Mucosa of descending colon (tissue), 3 donors: ENCODE measurements around the gene RTN4RL2. TPM values are rescaled to one million over a fixed set of nuclear protein-coding genes. Genes with fewer than 3 reads are reported as not detected.
A peak's percentile ranks its signal among the peaks of the same experiment; 100 is the strongest.

Source experiments
- ATAC-seq: fragments of 200-7000 bp; cut with Tn5 transposase; one replicate; pipeline ENCODE4 v1.9.1; 2020; ENCODE audit warnings: mild to moderate bottlenecking, moderate library complexity
- DNase-seq, 3 donors: peaks; one replicate each; pipeline ENCODE4 v3.0.0-alpha.2; 2020
- H3K36me3 ChIP-seq: fragments of 200-600 bp; one replicate; pipeline ENCODE4 v1.8.0; 2021; ENCODE audit warnings: low read depth, mild to moderate bottlenecking
- H3K4me1 ChIP-seq: fragments of 200-600 bp; one replicate; pipeline ENCODE4 v1.8.0; 2021; ENCODE audit warnings: low read depth, mild to moderate bottlenecking
- H3K4me3 ChIP-seq: fragments of 200-600 bp; one replicate; pipeline ENCODE4 v1.8.0; 2021; ENCODE audit warnings: mild to moderate bottlenecking
- H3K9me3 ChIP-seq: fragments of 200-600 bp; one replicate; pipeline ENCODE4 v1.8.0; 2021; ENCODE audit warnings: mild to moderate bottlenecking
- intact Hi-C, 2 donors: fragments of 100-400 bp; cut with DNase I in 1 of 2; cut with micrococcal nuclease in 1 of 2; formaldehyde crosslinking; loops; one replicate each; pipeline versions ENCODE4 v1.11.0 to v1.11.1; 2022; cut with DNase I, micrococcal nuclease
- total RNA-seq, 3 donors: library from RNA; stranded (reverse); fragmentation: NEBNext Ultra II Directional in 2 of 3; extraction: Animal tissue kit (Norgen Biotek cat#: 25700) in 2 of 3; gene quantifications; one replicate each; pipeline versions ENCODE4 v1.2.1 to v1.2.4, GENCODE V29; 2021 to 2023
- TF ChIP-seq, protein P1 (sequence below): fragments of 200-600 bp; IDR thresholded peaks from one replicate; pipeline ENCODE4 v1.8.0; 2022; ENCODE audit warnings: antibody characterized with exemption, mild to moderate bottlenecking
- donor health status: DM: no; HTN: no; CAD: no; lungs with moderate emphysema.
- donor health status: DM: no; HTN: no; CAD: no.
- donor health status: DM: no; HTN: yes; CAD: no.

RTN4RL2 gene
- total RNA-seq, 3 donors from 2014 or later = 0.38 to 0.73 (median 0.48) TPM

DNA sequence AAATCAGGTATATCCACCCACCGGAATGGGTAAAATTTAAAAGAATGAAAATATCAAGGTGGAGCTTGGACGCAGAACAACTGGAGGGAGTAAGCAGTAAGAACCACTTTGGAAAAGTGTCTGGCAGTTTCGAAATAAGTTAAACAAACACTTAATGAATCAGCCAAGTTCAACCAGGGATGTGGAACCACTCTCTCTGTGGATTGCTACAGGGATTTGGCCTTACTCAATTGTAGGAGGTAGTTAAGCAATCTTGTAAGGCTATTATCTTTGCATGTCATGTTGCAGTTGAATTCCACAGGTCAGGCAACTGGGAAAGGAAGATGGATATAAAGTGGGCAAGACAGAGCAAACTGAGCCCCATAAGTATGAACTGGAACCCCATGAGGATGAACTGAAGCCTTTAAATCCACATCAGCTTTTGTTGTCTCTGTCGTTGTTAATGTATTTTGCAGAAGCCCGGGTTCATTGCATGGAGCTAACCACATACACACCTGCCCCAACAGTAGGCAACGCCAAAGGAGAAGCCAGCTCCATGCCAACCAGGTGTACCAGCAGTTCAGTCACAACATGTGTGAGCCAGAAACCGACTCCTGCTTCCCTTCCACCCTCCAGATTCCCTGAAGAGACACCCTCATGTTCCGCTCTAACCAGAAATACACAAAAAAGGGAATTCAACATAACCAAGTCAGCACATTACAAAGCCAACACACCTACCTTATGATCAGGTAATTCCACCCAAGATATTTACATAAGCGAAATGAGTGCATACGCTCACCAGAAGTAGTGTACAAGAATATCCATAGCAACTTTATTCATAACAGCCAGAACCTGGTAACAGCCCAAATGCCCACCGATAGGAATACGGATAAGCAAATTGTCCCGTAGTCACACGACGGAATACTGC is 25.4 kb upstream of the RTN4RL2 start:
- intact Hi-C loops = no loop called here
- TF ChIP-seq, protein P1, sequence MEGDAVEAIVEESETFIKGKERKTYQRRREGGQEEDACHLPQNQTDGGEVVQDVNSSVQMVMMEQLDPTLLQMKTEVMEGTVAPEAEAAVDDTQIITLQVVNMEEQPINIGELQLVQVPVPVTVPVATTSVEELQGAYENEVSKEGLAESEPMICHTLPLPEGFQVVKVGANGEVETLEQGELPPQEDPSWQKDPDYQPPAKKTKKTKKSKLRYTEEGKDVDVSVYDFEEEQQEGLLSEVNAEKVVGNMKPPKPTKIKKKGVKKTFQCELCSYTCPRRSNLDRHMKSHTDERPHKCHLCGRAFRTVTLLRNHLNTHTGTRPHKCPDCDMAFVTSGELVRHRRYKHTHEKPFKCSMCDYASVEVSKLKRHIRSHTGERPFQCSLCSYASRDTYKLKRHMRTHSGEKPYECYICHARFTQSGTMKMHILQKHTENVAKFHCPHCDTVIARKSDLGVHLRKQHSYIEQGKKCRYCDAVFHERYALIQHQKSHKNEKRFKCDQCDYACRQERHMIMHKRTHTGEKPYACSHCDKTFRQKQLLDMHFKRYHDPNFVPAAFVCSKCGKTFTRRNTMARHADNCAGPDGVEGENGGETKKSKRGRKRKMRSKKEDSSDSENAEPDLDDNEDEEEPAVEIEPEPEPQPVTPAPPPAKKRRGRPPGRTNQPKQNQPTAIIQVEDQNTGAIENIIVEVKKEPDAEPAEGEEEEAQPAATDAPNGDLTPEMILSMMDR = no peak
- DNase-seq (no peak), ATAC-seq (peak; percentile 37)
- no peaks in the 10 kb centered on the region for H3K36me3 ChIP-seq
- H3K9me3 ChIP-seq = no peaks in the 10 kb centered on the region
- no peak overlapping the region for H3K4me3 ChIP-seq
- no peaks in the 10 kb centered on the region for H3K4me1 ChIP-seq

DNA sequence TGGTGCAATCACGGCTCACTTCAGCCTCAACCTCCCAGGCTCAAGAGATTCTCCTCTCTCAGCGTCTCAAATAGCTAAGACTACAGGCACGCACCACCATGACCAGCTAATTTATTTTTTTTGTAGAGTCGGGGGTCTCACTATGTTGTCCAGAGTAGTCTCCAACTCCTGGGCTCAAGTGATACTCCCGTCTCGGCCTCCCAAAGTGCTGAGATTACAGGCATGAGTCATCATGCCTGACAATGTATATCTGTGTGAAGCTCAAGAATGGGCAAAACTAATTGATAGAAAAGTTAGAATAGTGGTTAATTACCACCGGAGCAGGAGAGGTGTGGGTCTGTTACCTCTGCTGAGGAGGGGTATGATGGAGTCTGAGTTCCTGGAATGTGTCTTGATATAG is 24.3 kb upstream of the RTN4RL2 start:
- H3K4me3 ChIP-seq = no peak overlapping the region
- H3K36me3 ChIP-seq = no peaks in the 10 kb centered on the region
- H3K4me1 ChIP-seq = no peaks in the 10 kb centered on the region
- intact Hi-C loops = no loop called here
- H3K9me3 ChIP-seq = no peaks in the 10 kb centered on the region
- TF ChIP-seq, protein P1 = no peak
- ATAC-seq (no peak), DNase-seq (no peak)

DNA sequence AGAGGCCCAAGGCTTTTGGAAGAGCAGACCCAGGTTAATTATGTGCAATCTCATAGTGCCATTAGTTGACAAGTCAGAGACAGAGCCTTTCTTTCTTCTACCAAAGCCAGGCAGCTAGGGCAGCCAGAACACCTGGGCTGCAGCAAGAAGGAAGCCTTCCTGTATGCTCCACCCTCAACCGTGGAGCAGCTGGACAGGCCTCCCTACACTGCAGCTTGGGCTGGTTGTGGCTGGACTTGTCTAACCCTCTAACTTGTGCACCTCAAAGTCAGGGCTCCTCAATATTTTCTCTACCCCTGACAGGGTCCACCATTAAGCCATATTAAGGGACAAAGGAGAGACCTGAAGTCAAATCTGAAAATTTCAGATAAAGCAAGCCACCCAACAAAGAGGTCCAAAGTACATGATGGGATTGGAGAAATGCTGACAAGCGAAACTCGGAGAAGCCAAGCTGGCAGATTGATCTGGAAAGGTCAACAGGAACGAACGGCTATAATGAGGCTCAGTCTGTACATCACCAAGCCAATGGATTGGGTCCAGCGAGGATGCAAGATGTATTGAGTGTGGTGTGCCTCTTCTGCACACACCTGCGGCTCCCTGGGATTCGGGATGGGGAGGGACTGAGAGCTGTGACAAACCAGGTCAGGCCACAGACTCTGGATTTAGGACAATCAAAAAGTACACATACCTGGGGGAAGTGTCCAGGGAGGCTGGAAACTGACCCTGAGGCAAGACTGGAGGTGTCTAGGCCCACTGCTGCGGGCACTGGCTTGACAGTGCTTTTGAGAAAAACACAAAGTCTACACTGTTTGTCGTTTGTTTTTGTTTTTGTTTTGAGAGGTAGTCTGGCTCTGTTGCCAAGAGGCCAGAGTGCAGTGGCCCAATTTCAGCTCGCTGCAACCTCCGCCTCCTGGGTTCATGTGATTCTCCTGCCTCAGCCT is 21.7 kb upstream of the RTN4RL2 start:
- H3K36me3 ChIP-seq = no peaks in the 10 kb centered on the region
- peak; percentile 78 for ATAC-seq
- H3K9me3 ChIP-seq = no peaks in the 10 kb centered on the region
- intact Hi-C loops = no loop called here
- TF ChIP-seq, protein P1 = no peak
- H3K4me3 ChIP-seq = no peak overlapping the region
- no peaks in the 10 kb centered on the region for H3K4me1 ChIP-seq
- no peak for DNase-seq

DNA sequence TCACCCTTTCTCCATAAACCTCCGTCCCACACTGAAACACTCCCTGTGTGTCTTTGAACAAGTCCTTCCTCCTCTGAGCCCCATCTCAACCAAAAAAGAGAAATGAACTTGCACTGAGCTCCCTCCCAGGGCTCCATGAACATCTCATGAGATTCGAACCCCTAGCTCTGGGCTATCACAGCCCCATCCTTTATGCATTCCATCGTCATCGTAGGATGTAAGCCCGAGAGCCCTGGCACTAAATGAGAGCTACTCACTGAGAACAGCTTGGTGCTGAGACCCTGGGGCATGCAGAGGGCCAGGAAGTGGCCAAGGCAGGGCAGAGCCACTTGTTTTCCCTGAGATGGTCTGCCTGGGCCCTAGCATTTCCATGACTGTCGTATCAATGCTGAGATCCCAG is 20.5 kb upstream of the RTN4RL2 start:
- TF ChIP-seq, protein P1 = no peak
- no peaks in the 10 kb centered on the region for H3K9me3 ChIP-seq
- no peaks in the 10 kb centered on the region for H3K36me3 ChIP-seq
- DNase-seq (no peak), ATAC-seq (no peak)
- intact Hi-C loops = no loop called here
- H3K4me3 ChIP-seq = no peak overlapping the region
- H3K4me1 ChIP-seq = peaks cover 3% of the 10 kb centered on the region

DNA sequence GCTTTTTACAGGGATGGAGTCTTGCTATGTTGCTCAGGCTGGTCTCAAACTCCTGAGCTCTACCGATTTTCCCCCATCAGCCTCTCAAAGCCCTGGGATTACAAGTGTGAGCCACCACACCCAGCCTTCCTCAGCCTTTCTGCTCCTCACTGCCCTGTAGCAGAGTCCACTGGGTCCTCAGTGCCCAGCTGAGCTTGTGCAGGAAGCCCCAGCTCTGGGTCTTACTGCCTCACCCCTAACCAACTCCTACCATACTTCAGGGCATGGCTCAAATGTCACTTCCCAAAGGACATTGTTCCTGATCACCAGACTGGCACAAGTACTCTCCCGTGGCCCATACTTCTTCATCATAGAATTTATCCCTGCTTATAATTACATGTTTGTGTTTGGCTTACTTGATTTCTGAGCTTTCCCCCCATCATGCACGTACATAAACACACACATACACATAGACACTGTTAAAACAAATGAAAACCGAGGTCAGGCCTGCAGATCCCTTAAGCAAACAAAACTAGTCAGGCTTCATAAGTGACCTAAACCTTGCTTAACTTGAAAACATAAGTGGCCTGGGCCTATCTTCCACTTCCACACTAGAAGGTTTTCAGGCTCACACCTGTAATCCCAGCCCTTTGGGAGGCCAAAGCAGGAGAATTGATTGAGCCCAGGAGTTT is 19.4 kb upstream of the RTN4RL2 start:
- TF ChIP-seq, protein P1 = no peak
- Histone ChIP-seq H3K4me1 (peaks cover 7% of the 10 kb centered on the region), H3K4me3 (no peak overlapping the region), H3K36me3 (no peaks in the 10 kb centered on the region), H3K9me3 (no peaks in the 10 kb centered on the region)
- intact Hi-C loops = no loop called here
- DNase-seq = peak in 1 of 3 donors; percentile 4
- ATAC-seq = no peak
